ENCODE measurements around the gene IRF2.

IRF2 gene

GRCh38 chr4:184351560-184352451 lies 122.5 kb downstream of the IRF2 start:
- no peak for TF ChIP-seq CTCF (IDR thresholded peaks at IDR 0.05; ENCODE audit: borderline replicate concordance, insufficient read depth, low read depth, low read length)
- H3K4me3 ChIP-seq (ENCODE audit: low read depth, low read length), result peak overlapping the region; percentile 54

GRCh38 chr4:184350964-184351363 lies 123.4 kb downstream of the IRF2 start:
- no peak overlapping the region for H3K4me3 ChIP-seq (ENCODE audit: low read depth, low read length)
- TF ChIP-seq CTCF (IDR thresholded peaks at IDR 0.05; ENCODE audit: borderline replicate concordance, insufficient read depth, low read depth, low read length), result no peak

- TF ChIP-seq CTCF (IDR thresholded peaks at IDR 0.05; ENCODE audit: borderline replicate concordance, insufficient read depth, low read depth, low read length), result no peak
- H3K4me3 ChIP-seq (ENCODE audit: low read depth, low read length), result no peak overlapping the region
Measured at GRCh38 chr4:184350213-184350817, 124.0 kb downstream of the IRF2 start.

- no peak for TF ChIP-seq CTCF (IDR thresholded peaks at IDR 0.05; ENCODE audit: borderline replicate concordance, insufficient read depth, low read depth, low read length)
- no peak overlapping the region for H3K4me3 ChIP-seq (ENCODE audit: low read depth, low read length)
Measured at GRCh38 chr4:184349283-184350039, 124.9 kb downstream of the IRF2 start.

- peak overlapping the region; percentile 24 for H3K4me3 ChIP-seq (ENCODE audit: low read depth, low read length)
- TF ChIP-seq CTCF (IDR thresholded peaks at IDR 0.05; ENCODE audit: borderline replicate concordance, insufficient read depth, low read depth, low read length), result no peak
Measured at GRCh38 chr4:184348311-184349233, 125.8 kb downstream of the IRF2 start.
